GM12878 (cell line): ENCODE data around the gene C1orf198.

ENCODE experiments used
- BHLHE40 ChIP-seq, 2 experiments: fragments of 450-650 bp in 1 of 2; IDR thresholded peaks; 2 replicates each; pipeline ENCODE4 v1.6.1; 2011 to 2017; ENCODE audit warnings: low read depth in 2 of 2, borderline replicate concordance in 1 of 2, improper control_type of control experiment in 1 of 2, low read length in 1 of 2, mild to moderate bottlenecking in 1 of 2
- GABPA ChIP-seq: IDR thresholded peaks from 2 replicates; pipeline ENCODE4 v1.6.1; 2014; ENCODE audit warnings: antibody characterized with exemption, low read depth, mild to moderate bottlenecking, inconsistent platforms
- MEF2A ChIP-seq: IDR thresholded peaks from 2 replicates; pipeline ENCODE4 v1.6.1; 2011; ENCODE audit warnings: low read depth, mild to moderate bottlenecking, low read length, moderate library complexity; ENCODE audit not compliant: insufficient read depth
- NFYB ChIP-seq: IDR thresholded peaks from 2 replicates; pipeline ENCODE4 v1.6.1; 2011; ENCODE audit warnings: low read depth, mild to moderate bottlenecking, low read length, improper control_type of control experiment, moderate library complexity; ENCODE audit not compliant: insufficient read depth
- POLR2A ChIP-seq: IDR thresholded peaks from 2 replicates; pipeline ENCODE4 v1.6.1; 2011; ENCODE audit warnings: low read depth, mild to moderate bottlenecking, low read length
- POLR2AphosphoS5 ChIP-seq: IDR thresholded peaks from 2 replicates; pipeline ENCODE4 v1.6.1; 2011; ENCODE audit warnings: mild to moderate bottlenecking, low read length, inconsistent platforms
- RAD21 ChIP-seq: IDR thresholded peaks from 2 replicates; pipeline ENCODE4 v1.6.1; 2011; ENCODE audit warnings: mild to moderate bottlenecking, low read depth, low read length, moderate library complexity; ENCODE audit not compliant: insufficient read depth
- RB1 ChIP-seq: fragments of 450-650 bp; formaldehyde crosslinking; IDR thresholded peaks from 2 replicates; pipeline ENCODE4 v1.6.1; 2017; ENCODE audit warnings: mild to moderate bottlenecking, borderline replicate concordance
- TF ChIP-seq, protein P1 (sequence below): fragments of 450-650 bp; IDR thresholded peaks from 2 replicates; pipeline ENCODE4 v1.6.1; 2016; ENCODE audit warnings: mild to moderate bottlenecking, moderate library complexity, borderline replicate concordance
- TF ChIP-seq, protein P2 (sequence below), 3 experiments: IDR thresholded peaks in 2 of 3; conservative IDR thresholded peaks in 1 of 3; 2 replicates each; pipeline ENCODE4 v1.5.1; 2011; ENCODE audit warnings: low read depth in 3 of 3, low read length in 3 of 3, mild to moderate bottlenecking in 3 of 3, control low read depth in 2 of 3, moderate library complexity in 2 of 3, inconsistent platforms in 1 of 3, mixed read lengths in 1 of 3; ENCODE audit not compliant: control insufficient read depth in 2 of 3, insufficient read depth in 1 of 3; ENCODE audit errors: extremely low read depth in 1 of 3
- TF ChIP-seq, protein P3 (sequence below): IDR thresholded peaks from 2 replicates; pipeline ENCODE4 v1.6.1; 2011; ENCODE audit warnings: borderline replicate concordance, low read depth, mild to moderate bottlenecking, moderate library complexity, low read length; ENCODE audit not compliant: insufficient read depth, poor library complexity, severe bottlenecking

DNA sequence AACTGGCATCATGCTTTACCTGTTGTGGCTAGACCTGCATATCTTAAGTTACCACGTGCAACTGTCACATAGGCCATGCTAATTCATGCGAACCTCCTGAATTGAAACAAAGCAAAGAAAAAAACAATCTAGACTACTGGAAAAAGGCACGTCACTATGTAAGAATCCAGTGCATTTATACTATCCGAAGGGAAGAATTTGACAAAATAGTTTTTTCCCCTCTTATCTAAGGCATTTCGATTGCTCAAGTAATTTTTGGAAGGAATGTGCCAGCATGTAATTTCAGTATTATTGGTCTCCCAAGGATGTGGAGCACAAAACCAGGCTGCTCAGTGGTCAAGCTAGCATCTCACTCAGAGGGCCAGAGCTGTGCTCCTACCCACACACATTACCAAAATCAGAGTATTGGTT lies 31.5 kb upstream of the C1orf198 start:
- TF ChIP-seq GABPA (no peak), NFYB (no peak), MEF2A (no peak), RAD21 (no peak), POLR2AphosphoS5 (no peak), BHLHE40 (IDR thresholded peaks at IDR 0.05; ENCODE audit: borderline replicate concordance in 1 of 2, low read depth in 2 of 2, low read length in 1 of 2) (no peak), POLR2A (no peak), RB1 (no peak)
- TF ChIP-seq, protein P1, sequence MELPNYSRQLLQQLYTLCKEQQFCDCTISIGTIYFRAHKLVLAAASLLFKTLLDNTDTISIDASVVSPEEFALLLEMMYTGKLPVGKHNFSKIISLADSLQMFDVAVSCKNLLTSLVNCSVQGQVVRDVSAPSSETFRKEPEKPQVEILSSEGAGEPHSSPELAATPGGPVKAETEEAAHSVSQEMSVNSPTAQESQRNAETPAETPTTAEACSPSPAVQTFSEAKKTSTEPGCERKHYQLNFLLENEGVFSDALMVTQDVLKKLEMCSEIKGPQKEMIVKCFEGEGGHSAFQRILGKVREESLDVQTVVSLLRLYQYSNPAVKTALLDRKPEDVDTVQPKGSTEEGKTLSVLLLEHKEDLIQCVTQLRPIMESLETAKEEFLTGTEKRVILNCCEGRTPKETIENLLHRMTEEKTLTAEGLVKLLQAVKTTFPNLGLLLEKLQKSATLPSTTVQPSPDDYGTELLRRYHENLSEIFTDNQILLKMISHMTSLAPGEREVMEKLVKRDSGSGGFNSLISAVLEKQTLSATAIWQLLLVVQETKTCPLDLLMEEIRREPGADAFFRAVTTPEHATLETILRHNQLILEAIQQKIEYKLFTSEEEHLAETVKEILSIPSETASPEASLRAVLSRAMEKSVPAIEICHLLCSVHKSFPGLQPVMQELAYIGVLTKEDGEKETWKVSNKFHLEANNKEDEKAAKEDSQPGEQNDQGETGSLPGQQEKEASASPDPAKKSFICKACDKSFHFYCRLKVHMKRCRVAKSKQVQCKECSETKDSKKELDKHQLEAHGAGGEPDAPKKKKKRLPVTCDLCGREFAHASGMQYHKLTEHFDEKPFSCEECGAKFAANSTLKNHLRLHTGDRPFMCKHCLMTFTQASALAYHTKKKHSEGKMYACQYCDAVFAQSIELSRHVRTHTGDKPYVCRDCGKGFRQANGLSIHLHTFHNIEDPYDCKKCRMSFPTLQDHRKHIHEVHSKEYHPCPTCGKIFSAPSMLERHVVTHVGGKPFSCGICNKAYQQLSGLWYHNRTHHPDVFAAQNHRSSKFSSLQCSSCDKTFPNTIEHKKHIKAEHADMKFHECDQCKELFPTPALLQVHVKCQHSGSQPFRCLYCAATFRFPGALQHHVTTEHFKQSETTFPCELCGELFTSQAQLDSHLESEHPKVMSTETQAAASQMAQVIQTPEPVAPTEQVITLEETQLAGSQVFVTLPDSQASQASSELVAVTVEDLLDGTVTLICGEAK = no peak
- TF ChIP-seq, protein P2, sequence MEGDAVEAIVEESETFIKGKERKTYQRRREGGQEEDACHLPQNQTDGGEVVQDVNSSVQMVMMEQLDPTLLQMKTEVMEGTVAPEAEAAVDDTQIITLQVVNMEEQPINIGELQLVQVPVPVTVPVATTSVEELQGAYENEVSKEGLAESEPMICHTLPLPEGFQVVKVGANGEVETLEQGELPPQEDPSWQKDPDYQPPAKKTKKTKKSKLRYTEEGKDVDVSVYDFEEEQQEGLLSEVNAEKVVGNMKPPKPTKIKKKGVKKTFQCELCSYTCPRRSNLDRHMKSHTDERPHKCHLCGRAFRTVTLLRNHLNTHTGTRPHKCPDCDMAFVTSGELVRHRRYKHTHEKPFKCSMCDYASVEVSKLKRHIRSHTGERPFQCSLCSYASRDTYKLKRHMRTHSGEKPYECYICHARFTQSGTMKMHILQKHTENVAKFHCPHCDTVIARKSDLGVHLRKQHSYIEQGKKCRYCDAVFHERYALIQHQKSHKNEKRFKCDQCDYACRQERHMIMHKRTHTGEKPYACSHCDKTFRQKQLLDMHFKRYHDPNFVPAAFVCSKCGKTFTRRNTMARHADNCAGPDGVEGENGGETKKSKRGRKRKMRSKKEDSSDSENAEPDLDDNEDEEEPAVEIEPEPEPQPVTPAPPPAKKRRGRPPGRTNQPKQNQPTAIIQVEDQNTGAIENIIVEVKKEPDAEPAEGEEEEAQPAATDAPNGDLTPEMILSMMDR (IDR thresholded peaks at IDR 0.05 in 2 of 3, conservative IDR thresholded peaks at IDR 0.05 in 1 of 3; ENCODE audit: control insufficient read depth in 2 of 3, extremely low read depth in 1 of 3, insufficient read depth in 1 of 3, low read depth in 3 of 3, low read length in 3 of 3) = no peak
- TF ChIP-seq, protein P3, sequence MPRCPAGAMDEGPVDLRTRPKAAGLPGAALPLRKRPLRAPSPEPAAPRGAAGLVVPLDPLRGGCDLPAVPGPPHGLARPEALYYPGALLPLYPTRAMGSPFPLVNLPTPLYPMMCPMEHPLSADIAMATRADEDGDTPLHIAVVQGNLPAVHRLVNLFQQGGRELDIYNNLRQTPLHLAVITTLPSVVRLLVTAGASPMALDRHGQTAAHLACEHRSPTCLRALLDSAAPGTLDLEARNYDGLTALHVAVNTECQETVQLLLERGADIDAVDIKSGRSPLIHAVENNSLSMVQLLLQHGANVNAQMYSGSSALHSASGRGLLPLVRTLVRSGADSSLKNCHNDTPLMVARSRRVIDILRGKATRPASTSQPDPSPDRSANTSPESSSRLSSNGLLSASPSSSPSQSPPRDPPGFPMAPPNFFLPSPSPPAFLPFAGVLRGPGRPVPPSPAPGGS = no peak
